GM23338 (cell line): ENCODE results near the gene RFX4. TPM values are rescaled to one million over a fixed set of nuclear protein-coding genes. Genes with fewer than 3 reads are reported as not detected.

Experiments
- ATAC-seq: fragments of 200-7000 bp; cut with Tn5 transposase; 3 replicates; pipeline ENCODE4 v1.9.1; 2020
- DNase-seq: peaks from one replicate; pipeline ENCODE4 v3.0.0-alpha.2; 2015; ENCODE audit warnings: low spot score
- H2AFZ ChIP-seq: fragments of 200-600 bp; sonication (generic); 2 replicates; pipeline ENCODE4 v1.8.0; 2016; ENCODE audit warnings: antibody characterized with exemption, mild to moderate bottlenecking, moderate library complexity
- H3F3A ChIP-seq: fragments of 200-600 bp; sonication (generic); replicated peaks from 2 replicates; pipeline ENCODE4 v1.8.0; 2017; ENCODE audit warnings: antibody characterized with exemption, mixed run types, low read depth
- H3K27ac ChIP-seq: fragments of 200-600 bp; sonication (generic); 2 replicates; pipeline ENCODE4 v1.6.1; 2016; ENCODE audit warnings: low read depth
- H3K27me3 ChIP-seq: fragments of 200-600 bp; sonication (generic); 2 replicates; pipeline ENCODE4 v1.8.0; 2016; ENCODE audit warnings: mild to moderate bottlenecking, mixed run types, moderate library complexity; ENCODE audit not compliant: insufficient read depth
- H3K36me3 ChIP-seq: fragments of 200-600 bp; sonication (generic); 2 replicates; pipeline ENCODE4 v1.8.0; 2016; ENCODE audit warnings: mild to moderate bottlenecking; ENCODE audit not compliant: insufficient read depth
- H3K4me1 ChIP-seq: fragments of 200-600 bp; sonication (generic); 2 replicates; pipeline ENCODE4 v1.8.0; 2016; ENCODE audit warnings: mild to moderate bottlenecking, moderate library complexity; ENCODE audit not compliant: insufficient read depth
- H3K4me2 ChIP-seq: fragments of 200-600 bp; sonication (generic); 2 replicates; pipeline ENCODE4 v1.7.1; 2017; ENCODE audit warnings: mixed run types
- H3K4me3 ChIP-seq: fragments of 200-600 bp; sonication (generic); 2 replicates; pipeline ENCODE4 v1.6.1; 2016; ENCODE audit warnings: mixed run types
- H3K79me2 ChIP-seq: fragments of 200-600 bp; sonication (generic); replicated peaks from 2 replicates; pipeline ENCODE4 v1.8.0; 2017; ENCODE audit warnings: mild to moderate bottlenecking; ENCODE audit not compliant: insufficient read depth
- H3K9me2 ChIP-seq: fragments of 200-600 bp; sonication (generic); 2 replicates; pipeline ENCODE4 v1.8.0; 2017; ENCODE audit not compliant: insufficient read depth
- H4K20me1 ChIP-seq: fragments of 200-600 bp; sonication (generic); replicated peaks from 2 replicates; pipeline ENCODE4 v1.8.0; 2017; ENCODE audit warnings: mild to moderate bottlenecking; ENCODE audit not compliant: insufficient read depth
- H3K27ac Mint-ChIP-seq: 2 replicates; pipeline ENCODE4 v1.8.0; 2020; ENCODE audit warnings: inconsistent platforms, mild to moderate bottlenecking, moderate library complexity, mixed read lengths
- H3K27me3 Mint-ChIP-seq: 3 replicates; pipeline ENCODE4 v1.8.0; 2022; ENCODE audit warnings: low read depth, mild to moderate bottlenecking, moderate library complexity, mixed read lengths, inconsistent platforms; ENCODE audit not compliant: insufficient read depth, poor library complexity
- H3K36me3 Mint-ChIP-seq: 3 replicates; pipeline ENCODE4 v1.8.0; 2021; ENCODE audit warnings: low read depth, mild to moderate bottlenecking, inconsistent platforms, moderate library complexity, mixed read lengths
- H3K4me1 Mint-ChIP-seq: 3 replicates; pipeline ENCODE4 v1.8.0; 2020; ENCODE audit warnings: mild to moderate bottlenecking, inconsistent platforms, mixed read lengths
- H3K4me3 Mint-ChIP-seq: 3 replicates; pipeline ENCODE4 v1.8.0; 2021; ENCODE audit warnings: moderate library complexity, mild to moderate bottlenecking, inconsistent platforms, mixed read lengths
- H3K9me3 Mint-ChIP-seq: 3 replicates; pipeline ENCODE4 v1.8.0; 2020; ENCODE audit warnings: moderate library complexity, mild to moderate bottlenecking, inconsistent platforms, mixed read lengths
- CREB1 ChIP-seq: fragments of 250-450 bp; sonication (Bioruptor Pico); IDR thresholded peaks from 2 replicates; pipeline ENCODE4 v1.5.0; 2020; ENCODE audit warnings: low read depth, mild to moderate bottlenecking, moderate library complexity
- CTCF ChIP-seq, 2 experiments: fragments of 200-600 bp in 1 of 2; sonication (generic) in 1 of 2; conservative IDR thresholded peaks; 2 replicates each; pipeline versions ENCODE4 v1.5.1 to v1.6.1; 2016 to 2017; ENCODE audit warnings: antibody characterized with exemption in 2 of 2, low read depth in 2 of 2, mild to moderate bottlenecking in 2 of 2, moderate library complexity in 1 of 2
- ETS1 ChIP-seq: IDR thresholded peaks from 2 replicates; pipeline ENCODE4 v1.6.1; 2016; ENCODE audit warnings: antibody characterized with exemption
- EZH2 ChIP-seq: fragments of 200-600 bp; sonication (generic); IDR thresholded peaks from one replicate; pipeline ENCODE4 v1.8.0; 2017; ENCODE audit warnings: antibody characterized with exemption, mild to moderate bottlenecking, low read depth; ENCODE audit not compliant: unreplicated experiment
- EZH2phosphoT487 ChIP-seq: fragments of 200-600 bp; sonication (generic); IDR thresholded peaks from one replicate; pipeline ENCODE4 v1.8.1; 2018; ENCODE audit warnings: antibody characterized with exemption; ENCODE audit not compliant: unreplicated experiment
- JUNB ChIP-seq: IDR thresholded peaks from one replicate; pipeline ENCODE4 v1.6.1; 2016; ENCODE audit warnings: antibody characterized with exemption; ENCODE audit not compliant: unreplicated experiment
- NANOG ChIP-seq: IDR thresholded peaks from 2 replicates; pipeline ENCODE4 v1.6.1; 2016; ENCODE audit warnings: antibody characterized with exemption, borderline replicate concordance
- POLR2AphosphoS5 ChIP-seq: IDR thresholded peaks from 2 replicates; pipeline ENCODE4 v1.6.1; 2016; ENCODE audit warnings: antibody characterized with exemption, low read depth
- ZNF114 ChIP-seq: fragments of 250-450 bp; sonication (Bioruptor Pico); IDR thresholded peaks from 2 replicates; pipeline ENCODE4 v1.5.0; 2020; ENCODE audit warnings: mild to moderate bottlenecking, moderate library complexity
- ZNF331 ChIP-seq: fragments of 250-450 bp; sonication (Bioruptor Pico); IDR thresholded peaks from 2 replicates; pipeline ENCODE4 v1.5.0; 2020; ENCODE audit warnings: low read depth, mild to moderate bottlenecking, moderate library complexity
- ZNF462 ChIP-seq: fragments of 250-450 bp; sonication (Bioruptor Pico); IDR thresholded peaks from 2 replicates; pipeline ENCODE4 v1.5.0; 2020; ENCODE audit warnings: mild to moderate bottlenecking, moderate library complexity
- polyA plus RNA-seq: library from polyadenylated mRNA; unstranded; fragments of >200 nt; fragmentation: Nextera tagmentation; extraction: Ambion mirVana; gene quantifications from 2 replicates; pipeline ENCODE4 v1.2.1, GENCODE V29; 2016
- total RNA-seq: library from RNA; depleted of rRNA; stranded (reverse); fragments of >200 nt; shearing (Covaris generic); gene quantifications from 2 replicates; pipeline ENCODE4 v1.2.3, GENCODE V29; 2014
- TF ChIP-seq, protein P1 (sequence below): IDR thresholded peaks from one replicate; pipeline ENCODE4 v1.6.1; 2018; ENCODE audit warnings: antibody characterized with exemption; ENCODE audit not compliant: unreplicated experiment

RFX4 gene
- total and polyA plus RNA-seq, 2 experiments from 2014 or later = 0.23 TPM; not detected in 1

- no peak for TF ChIP-seq ETS1
These were observed 68.7 kb downstream of the RFX4 start (continued) for GRCh38 chr12:106651552-106651951.

DNA sequence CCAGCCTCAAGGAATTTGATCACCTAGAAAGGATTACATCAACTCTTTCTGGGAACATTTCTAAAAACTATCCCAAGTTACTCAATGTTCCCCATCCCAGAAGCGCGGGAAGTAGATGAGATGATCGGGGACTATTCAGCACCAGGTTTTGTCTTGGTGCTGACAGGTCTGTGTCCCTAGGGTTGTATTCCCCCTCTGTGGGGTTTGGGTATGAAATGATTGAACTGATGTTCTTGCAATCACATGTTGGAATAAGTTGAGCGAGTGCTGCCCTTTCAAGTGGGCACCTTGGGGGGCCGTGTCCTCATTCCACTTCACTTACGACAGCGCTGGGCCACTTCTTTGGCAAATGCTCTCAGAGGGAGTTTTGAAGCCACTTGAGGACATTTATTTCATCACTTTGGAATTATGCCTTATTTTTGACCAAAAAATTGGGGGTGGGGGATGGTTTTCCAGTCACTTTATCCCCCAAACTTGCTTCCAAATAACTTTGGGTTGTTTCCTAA lies 69.8 kb downstream of the RFX4 start:
- H3K27ac ChIP-seq = no peak overlapping the region
- no peak overlapping the region for H3K4me2 ChIP-seq
- no peaks in the 10 kb centered on the region for H3K9me3 Mint-ChIP-seq
- no peaks in the 10 kb centered on the region for H3K4me1 ChIP-seq
- H3K27me3 Mint-ChIP-seq = no peaks in the 10 kb centered on the region
- no peak overlapping the region for H3K27ac Mint-ChIP-seq
- H2AFZ ChIP-seq = no peak overlapping the region
- H3K36me3 Mint-ChIP-seq = no peaks in the 10 kb centered on the region
- H3K9me2 ChIP-seq = peaks cover 4% of the 10 kb centered on the region; the same call in 1 of the 2 replicates
- H3K4me3 ChIP-seq = no peak overlapping the region
- ATAC-seq = no peak
- H3K4me3 Mint-ChIP-seq = no peak overlapping the region
- no peaks in the 10 kb centered on the region for H3K36me3 ChIP-seq
- H3K4me1 Mint-ChIP-seq = no peaks in the 10 kb centered on the region
- no peaks in the 10 kb centered on the region for H3K79me2 ChIP-seq
- H3F3A ChIP-seq = no peaks in the 10 kb centered on the region
- no peaks in the 10 kb centered on the region for H4K20me1 ChIP-seq
- no peaks in the 10 kb centered on the region for H3K27me3 ChIP-seq
- DNase-seq = no peak
- TF ChIP-seq EZH2 (no peak), ETS1 (no peak), CREB1 (CRISPR knock-in tag) (no peak), ZNF331 (CRISPR knock-in tag) (no peak), POLR2AphosphoS5 (no peak), CTCF (conservative IDR thresholded peaks at IDR 0.05; ENCODE audit: low read depth in 2 of 2) (no peak), EZH2phosphoT487 (no peak), ZNF114 (CRISPR knock-in tag) (no peak), JUNB (no peak), ZNF462 (CRISPR knock-in tag) (no peak), NANOG (no peak)
- TF ChIP-seq, protein P1, sequence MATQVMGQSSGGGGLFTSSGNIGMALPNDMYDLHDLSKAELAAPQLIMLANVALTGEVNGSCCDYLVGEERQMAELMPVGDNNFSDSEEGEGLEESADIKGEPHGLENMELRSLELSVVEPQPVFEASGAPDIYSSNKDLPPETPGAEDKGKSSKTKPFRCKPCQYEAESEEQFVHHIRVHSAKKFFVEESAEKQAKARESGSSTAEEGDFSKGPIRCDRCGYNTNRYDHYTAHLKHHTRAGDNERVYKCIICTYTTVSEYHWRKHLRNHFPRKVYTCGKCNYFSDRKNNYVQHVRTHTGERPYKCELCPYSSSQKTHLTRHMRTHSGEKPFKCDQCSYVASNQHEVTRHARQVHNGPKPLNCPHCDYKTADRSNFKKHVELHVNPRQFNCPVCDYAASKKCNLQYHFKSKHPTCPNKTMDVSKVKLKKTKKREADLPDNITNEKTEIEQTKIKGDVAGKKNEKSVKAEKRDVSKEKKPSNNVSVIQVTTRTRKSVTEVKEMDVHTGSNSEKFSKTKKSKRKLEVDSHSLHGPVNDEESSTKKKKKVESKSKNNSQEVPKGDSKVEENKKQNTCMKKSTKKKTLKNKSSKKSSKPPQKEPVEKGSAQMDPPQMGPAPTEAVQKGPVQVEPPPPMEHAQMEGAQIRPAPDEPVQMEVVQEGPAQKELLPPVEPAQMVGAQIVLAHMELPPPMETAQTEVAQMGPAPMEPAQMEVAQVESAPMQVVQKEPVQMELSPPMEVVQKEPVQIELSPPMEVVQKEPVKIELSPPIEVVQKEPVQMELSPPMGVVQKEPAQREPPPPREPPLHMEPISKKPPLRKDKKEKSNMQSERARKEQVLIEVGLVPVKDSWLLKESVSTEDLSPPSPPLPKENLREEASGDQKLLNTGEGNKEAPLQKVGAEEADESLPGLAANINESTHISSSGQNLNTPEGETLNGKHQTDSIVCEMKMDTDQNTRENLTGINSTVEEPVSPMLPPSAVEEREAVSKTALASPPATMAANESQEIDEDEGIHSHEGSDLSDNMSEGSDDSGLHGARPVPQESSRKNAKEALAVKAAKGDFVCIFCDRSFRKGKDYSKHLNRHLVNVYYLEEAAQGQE = no peak
